GM21528 (cell line): Measurements from ENCODE around the gene ARPIN.
"Not testable (repeated sequence)": the region's sequence is repeated elsewhere in the genome, so short reads cannot be mapped to it uniquely, and the experiment has no call there.

Experiments
- ATAC-seq: cut with Tn5 transposase; IDR thresholded peaks from one replicate; pipeline ENCODE4 v1.9.1; 2021; ENCODE audit warnings: mild to moderate bottlenecking, moderate library complexity; ENCODE audit not compliant: unreplicated experiment, low FRiP score

The ARPIN gene

GRCh38 chr15:89912674-89913396 lies at the start of gene ARPIN:
Gene ARPIN, minus strand, starts transcription at chr15:89912952. Its CDS starts 117 bp downstream, at chr15:89912835.
- ATAC-seq, result no peak

DNA sequence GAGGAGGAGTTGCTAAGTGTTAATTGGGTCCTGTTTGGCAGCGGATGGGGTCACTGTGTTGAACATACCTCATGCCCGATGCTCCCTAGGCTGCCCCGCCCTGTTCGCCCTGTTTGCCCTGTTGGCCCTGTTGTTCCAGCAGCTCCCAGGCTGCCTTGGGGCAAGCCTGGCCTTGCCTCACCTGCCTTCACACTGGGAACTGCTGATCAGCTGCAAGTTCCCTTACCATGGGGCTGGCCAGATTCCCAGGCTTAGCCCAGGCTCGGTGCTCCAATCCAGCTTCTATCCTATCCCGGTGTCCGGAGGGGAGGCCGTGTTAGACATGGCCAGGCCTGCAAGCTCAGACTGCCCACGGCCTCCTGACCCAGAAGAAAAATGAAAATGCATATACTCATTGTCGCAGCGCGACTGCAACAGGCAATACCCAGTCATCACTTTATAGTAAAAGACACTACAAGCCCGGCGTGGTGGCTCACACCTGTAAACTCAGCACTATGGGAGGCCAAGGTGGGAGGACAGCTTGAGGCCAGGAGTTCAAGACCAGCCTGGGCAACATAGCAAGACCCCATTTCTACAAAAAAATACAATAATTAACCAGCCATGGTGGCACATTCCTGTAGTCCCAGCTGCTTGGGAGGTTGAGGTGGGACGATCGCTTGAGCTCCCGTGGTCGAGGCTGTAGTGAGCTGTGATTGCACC lies 45.5 kb upstream of the ARPIN start:
- ATAC-seq, result no peak

GRCh38 chr15:89955449-89955998 lies 42.8 kb upstream of the ARPIN start:
- ATAC-seq, result not testable (repeated sequence)

- ATAC-seq, result no peak
Observed at GRCh38 chr15:89954541-89954940, 41.8 kb upstream of the ARPIN start.

DNA sequence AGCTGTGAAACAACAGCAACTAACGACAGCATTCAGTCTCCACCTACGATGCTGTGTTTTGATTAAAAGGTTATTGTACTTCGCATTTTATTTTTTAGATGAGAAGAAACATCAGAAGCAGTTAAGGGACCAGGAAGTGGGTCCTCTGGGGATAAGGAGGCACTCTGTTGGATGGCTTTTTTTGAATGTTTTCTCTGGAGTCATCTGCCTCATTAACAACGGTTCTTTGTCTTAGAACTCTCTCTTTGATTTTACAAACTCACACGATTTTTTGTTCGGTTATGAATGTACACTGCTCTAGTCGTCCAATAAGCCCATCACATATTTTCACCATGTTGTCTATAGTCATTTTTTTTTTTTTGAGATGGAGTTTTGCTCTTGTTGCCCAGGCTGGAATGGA lies 36.0 kb upstream of the ARPIN start:
- ATAC-seq, result no peak

DNA sequence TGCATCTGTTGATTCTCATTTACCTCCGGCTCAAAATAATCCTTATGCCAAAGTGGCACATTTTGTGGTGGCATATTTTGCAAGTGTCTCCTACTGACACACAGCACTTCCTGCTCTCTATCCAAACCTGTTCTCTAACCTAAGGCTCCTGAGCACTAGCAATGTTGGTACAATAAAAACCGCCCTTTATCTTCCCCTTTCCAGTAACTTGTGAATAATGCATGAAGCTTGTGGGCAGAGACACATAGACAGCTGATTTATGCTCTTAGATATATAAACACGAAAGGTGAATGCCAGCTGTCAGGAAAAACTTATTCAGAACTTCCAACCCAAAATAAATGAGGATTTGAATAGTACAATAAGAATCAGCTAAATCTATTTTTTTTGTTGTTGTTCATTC lies 34.6 kb upstream of the ARPIN start:
- ATAC-seq, result no peak

GRCh38 chr15:89946681-89947299 lies 34.0 kb upstream of the ARPIN start:
- ATAC-seq, result no peak

DNA sequence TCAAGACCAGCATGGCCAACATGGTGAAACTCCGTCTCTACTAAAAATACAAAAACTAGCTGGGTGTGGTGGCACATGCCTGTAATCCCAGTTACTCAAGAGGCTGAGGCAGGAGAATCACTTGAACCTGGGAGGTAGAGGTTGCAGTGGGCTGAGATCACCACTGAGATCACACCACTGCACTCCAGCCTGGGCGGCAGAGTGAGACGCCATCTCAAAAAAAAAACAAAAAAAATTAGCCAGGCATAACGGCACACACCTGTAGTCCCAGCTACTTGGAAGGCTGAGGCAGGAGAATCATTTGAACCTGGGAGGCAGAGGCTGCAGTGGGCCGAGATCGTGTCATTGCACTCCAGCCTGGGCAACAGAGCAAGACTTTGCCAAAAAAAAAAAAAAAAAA lies 31.0 kb upstream of the ARPIN start:
- ATAC-seq, result not testable (repeated sequence)

GRCh38 chr15:89939910-89940309 lies 27.2 kb upstream of the ARPIN start:
- ATAC-seq, result no peak

DNA sequence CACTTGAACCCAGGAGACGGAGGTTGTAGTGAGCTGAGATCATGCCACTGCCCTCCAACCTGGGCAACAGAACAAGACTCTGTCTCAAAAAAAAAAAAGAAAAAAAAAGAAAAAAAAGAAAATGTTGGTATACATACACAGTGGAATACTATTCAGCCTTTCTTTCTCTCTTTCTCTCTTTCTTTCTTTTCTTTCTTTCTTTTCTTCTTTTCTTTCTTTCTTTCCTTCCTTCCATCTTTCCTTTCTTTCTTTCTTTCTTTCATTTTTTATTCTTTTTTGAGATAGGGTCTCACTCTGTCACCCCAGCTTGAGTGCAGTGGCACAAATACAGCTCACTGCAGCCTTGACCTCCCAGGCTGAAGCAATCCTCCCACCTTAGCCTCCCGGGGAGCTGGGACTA lies 26.6 kb upstream of the ARPIN start:
- not testable (repeated sequence) for ATAC-seq

DNA sequence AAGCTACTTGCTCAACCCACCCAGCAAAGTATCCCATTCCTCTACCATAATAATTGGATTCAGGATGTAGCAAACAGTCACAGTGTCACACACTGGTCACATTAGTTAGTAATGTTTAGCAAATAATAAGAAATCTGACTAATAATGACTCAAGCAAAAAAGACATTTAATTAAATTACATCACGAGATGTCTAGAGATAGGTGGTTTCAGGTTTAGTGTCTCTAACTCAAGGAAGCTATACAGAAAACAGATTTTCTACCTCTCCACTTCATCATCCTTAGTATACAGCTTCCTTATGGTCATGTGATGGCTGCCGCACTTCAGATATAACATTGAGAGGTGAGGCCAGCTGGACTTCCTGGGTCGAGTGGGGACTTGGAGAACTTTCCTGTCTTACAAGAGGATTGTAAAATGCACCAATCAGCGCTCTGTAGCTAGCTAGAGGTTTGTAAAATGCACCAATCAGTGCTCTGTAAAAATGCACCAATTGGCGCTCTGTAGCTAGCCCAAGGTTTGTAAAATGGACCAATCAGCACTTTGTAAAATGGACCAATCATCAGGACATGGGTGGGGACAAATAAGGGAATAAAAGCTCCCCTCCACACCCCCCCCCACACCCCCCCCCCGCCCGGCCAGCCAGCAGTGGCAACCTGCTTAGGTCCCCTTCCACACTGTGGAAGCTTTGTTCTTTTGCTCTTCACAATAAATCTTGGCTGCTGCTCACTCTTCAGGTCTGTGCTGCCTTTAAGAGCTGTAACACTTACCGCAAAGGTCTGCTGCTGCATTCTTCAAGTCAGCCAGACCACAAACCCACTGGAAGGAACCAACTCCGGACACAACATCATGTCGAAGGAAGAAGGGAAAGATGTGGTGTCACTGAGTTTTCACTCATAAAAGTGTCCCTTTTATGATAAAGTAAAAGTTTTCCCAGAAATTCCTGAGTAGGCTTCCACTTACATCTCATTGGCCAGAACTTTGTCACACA lies 24.9 kb upstream of the ARPIN start:
- no peak for ATAC-seq

GRCh38 chr15:89936786-89937265 lies 24.1 kb upstream of the ARPIN start:
- no peak for ATAC-seq

- no peak for ATAC-seq
Observed at GRCh38 chr15:89936051-89936785, 23.5 kb upstream of the ARPIN start.

- no peak for ATAC-seq
Observed at GRCh38 chr15:89932880-89933279, 20.1 kb upstream of the ARPIN start.

DNA sequence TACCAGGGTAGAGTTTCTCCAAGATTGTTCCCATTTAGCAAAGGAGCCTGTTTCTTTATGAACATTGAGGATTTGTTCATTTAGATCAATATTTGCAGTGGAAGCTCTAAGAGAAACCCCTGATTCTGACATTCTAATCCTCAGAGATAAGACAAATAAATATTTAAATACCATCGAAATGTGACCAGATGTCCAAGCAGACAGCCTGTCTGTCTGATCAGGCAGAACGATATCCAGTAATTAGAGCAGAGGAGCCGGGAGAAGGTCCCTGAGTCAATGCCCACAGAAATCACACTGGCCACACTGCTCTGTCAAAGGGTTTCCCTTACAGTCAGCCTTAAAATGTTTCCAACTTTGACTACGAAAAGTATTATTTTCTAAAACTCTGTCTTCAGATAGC lies 15.7 kb upstream of the ARPIN start:
- no peak for ATAC-seq

DNA sequence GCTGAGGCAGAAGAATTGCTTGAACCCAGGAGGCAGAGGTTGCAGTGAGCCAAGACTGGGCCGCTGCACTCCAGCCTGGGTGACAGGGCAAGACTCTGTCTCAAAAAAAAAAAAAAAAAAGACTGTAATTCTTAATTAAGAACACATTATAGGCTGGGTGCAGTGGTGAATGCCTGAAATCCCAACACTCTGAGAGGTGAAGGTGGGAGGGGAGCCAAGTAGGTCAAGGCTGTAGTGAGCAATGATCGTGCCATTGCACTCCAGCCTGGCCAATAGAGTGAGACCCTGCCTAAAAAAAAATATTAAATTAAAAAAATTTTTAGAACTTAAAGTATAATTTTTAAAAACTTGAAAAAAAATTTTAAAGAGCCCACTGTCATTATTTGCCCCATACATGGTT lies 13.4 kb upstream of the ARPIN start:
- no peak for ATAC-seq

GRCh38 chr15:89917442-89918101 lies 4.8 kb upstream of the ARPIN start:
- ATAC-seq, result no peak

GRCh38 chr15:89916660-89917059 lies 3.9 kb upstream of the ARPIN start:
- no peak for ATAC-seq

DNA sequence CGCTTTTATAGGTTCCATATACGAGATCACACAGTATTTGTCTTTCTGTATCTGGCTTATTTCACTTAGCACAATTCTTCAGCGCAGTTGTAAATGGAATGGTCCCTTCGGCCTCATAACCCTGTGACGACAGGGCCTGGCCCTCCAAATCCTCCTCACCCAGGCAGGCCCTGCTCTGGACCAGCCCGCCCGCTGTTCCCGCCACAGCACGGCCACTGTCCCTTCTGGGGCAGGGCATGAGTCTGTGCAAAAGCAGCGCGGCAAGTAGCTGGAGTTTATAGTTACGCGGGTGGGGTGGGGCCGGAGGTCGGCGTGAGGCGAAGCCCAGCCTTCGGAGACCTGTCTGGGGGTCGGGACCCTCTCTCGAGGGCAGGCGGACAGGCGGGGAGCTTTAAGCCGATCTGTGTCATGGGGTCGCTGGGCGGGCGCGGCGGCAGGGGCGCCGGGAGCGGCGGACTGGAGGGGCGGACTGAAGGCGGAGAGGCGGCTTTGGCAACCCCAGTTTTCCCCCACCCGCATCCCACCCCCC lies 543 bp downstream of the ARPIN start:
- ATAC-seq, result no peak
